Measurements from ENCODE around the gene S100A11. TPM values are rescaled to one million over a fixed set of nuclear protein-coding genes. Genes with fewer than 3 reads are reported as not detected.
A peak's percentile ranks its signal among the peaks of the same experiment; 100 is the strongest.

S100A11 gene
- total and polyA plus RNA-seq, 7 donors = 92.6 to 633 (median 156) TPM

DNA sequence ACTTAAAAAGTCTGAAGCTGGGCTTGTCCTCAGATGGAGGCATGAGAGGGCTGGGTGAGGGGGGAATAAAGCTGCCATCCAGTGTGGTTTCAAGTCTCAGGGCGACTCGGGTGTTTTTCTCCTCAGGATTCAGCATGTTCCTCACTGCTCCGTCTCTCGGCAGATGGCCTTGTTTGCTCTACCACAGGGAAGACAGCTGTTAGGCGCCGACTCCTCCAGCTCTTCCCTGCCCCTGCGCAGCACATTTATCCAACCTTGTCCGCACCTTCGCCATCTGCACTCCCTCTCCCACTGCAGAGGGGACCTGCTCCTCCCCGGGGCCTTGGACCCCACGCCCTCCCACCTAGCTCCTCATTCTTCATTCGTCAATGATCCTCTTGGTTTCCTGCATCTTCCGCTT, 16.6 kb upstream of the S100A11 start:
- no peak for DNase-seq
- WGBS, 2 donors = 50 to 74% methylated on average over 13 of the region's 13 CpGs
- peaks cover 0 to 6% (median 0%) of the 10 kb centered on the region in 3 donors for H3K27me3 ChIP-seq
- H3K4me1 ChIP-seq = peaks cover 0 to 6% (median 5%) of the 10 kb centered on the region in 4 donors
- no peaks in the 10 kb centered on the region for H3K9me3 ChIP-seq
- intact Hi-C loops (cut with DNase I) = no loop called here
- TF ChIP-seq, protein P1, sequence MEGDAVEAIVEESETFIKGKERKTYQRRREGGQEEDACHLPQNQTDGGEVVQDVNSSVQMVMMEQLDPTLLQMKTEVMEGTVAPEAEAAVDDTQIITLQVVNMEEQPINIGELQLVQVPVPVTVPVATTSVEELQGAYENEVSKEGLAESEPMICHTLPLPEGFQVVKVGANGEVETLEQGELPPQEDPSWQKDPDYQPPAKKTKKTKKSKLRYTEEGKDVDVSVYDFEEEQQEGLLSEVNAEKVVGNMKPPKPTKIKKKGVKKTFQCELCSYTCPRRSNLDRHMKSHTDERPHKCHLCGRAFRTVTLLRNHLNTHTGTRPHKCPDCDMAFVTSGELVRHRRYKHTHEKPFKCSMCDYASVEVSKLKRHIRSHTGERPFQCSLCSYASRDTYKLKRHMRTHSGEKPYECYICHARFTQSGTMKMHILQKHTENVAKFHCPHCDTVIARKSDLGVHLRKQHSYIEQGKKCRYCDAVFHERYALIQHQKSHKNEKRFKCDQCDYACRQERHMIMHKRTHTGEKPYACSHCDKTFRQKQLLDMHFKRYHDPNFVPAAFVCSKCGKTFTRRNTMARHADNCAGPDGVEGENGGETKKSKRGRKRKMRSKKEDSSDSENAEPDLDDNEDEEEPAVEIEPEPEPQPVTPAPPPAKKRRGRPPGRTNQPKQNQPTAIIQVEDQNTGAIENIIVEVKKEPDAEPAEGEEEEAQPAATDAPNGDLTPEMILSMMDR (IDR thresholded peaks at IDR 0.05) = no peak
- no peak for TF ChIP-seq POLR2A (IDR thresholded peaks at IDR 0.05)
- no peak for TF ChIP-seq POLR2AphosphoS5 (IDR thresholded peaks at IDR 0.05)
- TF ChIP-seq EP300 (IDR thresholded peaks at IDR 0.05) = no peak
- H3K36me3 ChIP-seq = no peaks in the 10 kb centered on the region
- H3K4me3 ChIP-seq = no peak overlapping the region
- no peak overlapping the region for H3K27ac ChIP-seq

DNA sequence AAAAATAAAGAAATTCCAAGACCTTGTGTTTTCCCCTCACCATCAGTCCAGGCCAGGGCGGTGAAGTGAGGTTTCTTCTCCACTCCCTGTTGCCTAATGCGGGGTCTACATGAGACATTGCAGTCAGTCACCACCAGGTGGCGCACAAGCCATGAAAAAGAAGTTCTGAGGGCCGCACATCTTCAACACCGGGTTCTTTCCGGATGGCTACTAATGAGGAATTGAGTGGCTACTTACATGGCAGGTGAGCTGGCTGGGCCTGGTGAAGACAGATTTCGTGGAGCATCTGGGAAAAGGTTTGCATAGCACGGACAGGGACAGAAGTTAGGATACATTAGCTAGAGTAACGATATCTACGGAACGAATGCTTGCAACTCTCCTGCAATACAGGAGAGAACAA, 15.8 kb upstream of the S100A11 start:
- Histone ChIP-seq H3K9me3 (no peaks in the 10 kb centered on the region), H3K4me1 (peaks cover 0 to 13% (median 12%) of the 10 kb centered on the region in 4 donors), H3K4me3 (no peak overlapping the region), H3K27ac (no peak overlapping the region), H3K27me3 (peaks cover 0 to 6% (median 0%) of the 10 kb centered on the region in 3 donors), H3K36me3 (no peaks in the 10 kb centered on the region)
- TF ChIP-seq, protein P1 (IDR thresholded peaks at IDR 0.05) = peak; percentile 77 to 95 (median 87)
- no peak for TF ChIP-seq POLR2AphosphoS5 (IDR thresholded peaks at IDR 0.05)
- peak; percentile 91 for DNase-seq
- 23 to 28% methylated on average over 11 of the region's 11 CpGs for WGBS, 2 donors
- intact Hi-C loops (cut with DNase I) = loop anchor here (1.0 kb wide), 2 partner anchors 133 to 406 kb away; no protein-coding TSS in a partner anchor

DNA sequence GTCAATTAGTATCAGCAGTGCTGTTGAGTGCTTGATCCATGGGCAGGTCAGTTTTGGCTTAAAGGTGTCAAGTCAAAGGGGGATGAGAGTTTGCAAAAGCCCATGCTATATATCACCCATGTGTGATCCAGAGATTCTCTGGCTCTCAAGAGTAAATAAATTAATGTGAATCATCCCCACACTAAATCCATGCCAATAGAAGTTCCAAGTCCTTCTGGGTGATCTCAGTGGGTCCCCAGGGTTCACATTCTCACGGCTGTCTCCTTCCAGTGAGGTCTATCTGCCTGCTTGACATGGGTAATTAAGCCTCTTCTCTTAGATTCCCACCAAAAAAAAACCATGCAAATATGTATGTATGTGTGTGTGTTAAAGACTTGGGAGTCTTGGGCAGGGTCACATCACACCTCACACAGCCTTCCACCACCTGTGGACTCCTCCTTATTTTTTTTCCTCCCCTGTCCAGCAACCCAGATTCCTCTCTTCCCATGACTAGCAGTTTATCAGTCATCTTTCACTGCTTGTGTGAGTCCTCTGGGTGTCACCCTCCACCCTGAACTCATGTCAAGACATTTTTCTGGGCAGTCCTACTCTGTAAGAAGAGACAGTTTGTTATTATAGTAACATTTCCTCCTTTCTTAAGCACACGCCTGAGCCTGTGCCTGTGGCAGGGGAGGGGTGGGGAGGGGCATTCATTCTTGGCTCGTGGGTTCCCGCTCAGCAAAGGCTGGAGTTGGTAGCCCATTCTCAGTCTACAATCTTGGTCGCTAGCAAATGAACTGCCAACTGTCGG, 14.3 kb upstream of the S100A11 start:
- 60 to 66% methylated on average over 6 of the region's 6 CpGs for WGBS, 2 donors
- Histone ChIP-seq H3K4me1 (peaks cover 0 to 23% (median 19%) of the 10 kb centered on the region in 4 donors), H3K9me3 (no peaks in the 10 kb centered on the region), H3K4me3 (no peak overlapping the region), H3K27ac (no peak overlapping the region), H3K27me3 (no peaks in the 10 kb centered on the region), H3K36me3 (no peaks in the 10 kb centered on the region)
- intact Hi-C loops (cut with DNase I) = no loop called here
- no peak for DNase-seq
- TF ChIP-seq POLR2A (IDR thresholded peaks at IDR 0.05) (no peak), EP300 (IDR thresholded peaks at IDR 0.05) (no peak), POLR2AphosphoS5 (IDR thresholded peaks at IDR 0.05) (no peak)
- TF ChIP-seq, protein P1 (IDR thresholded peaks at IDR 0.05) = no peak

DNA sequence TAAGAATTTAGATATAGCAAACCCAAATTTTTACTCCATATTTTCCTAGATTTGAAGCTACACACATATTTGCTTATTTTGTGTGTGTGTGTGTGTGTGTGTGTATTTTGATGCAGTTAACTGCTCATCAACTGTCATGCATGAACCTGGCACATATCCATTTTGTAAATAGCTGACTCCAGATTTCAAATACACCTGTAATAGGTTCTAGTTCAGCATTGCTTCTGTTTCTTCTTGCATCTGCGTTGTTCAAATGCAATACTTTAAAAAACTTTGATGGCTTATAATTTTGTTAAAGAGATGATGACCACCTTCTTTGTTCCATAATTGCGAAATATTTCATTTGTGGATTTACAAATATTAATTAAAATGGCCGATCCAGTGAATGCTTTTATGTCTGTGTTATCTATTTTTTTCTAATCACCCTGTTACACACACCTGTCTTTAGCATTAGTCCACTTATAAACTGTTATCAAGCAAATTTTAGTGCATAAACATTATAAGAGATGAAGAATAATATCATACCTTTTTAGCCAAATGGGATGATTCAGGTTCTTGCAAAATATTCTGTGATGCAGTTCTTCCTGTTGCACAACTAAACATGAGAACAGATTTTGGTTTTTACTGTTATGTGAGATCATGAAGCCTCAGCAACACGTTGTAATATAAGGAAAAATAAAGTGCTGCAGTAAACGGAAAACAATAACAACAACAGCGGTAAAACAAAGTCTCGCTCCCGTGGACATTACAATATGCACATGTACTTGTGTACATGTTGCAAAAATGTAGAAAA, 12.7 kb upstream of the S100A11 start:
- no peaks in the 10 kb centered on the region for H3K36me3 ChIP-seq
- WGBS, 2 donors = 77 to 83% methylated on average over 8 of the region's 8 CpGs
- H3K4me3 ChIP-seq = no peak overlapping the region
- H3K9me3 ChIP-seq = no peaks in the 10 kb centered on the region
- H3K27me3 ChIP-seq = no peaks in the 10 kb centered on the region
- peaks cover 0 to 23% (median 19%) of the 10 kb centered on the region in 4 donors for H3K4me1 ChIP-seq
- no peak for DNase-seq
- intact Hi-C loops (cut with DNase I) = loop anchor here (5.0 kb wide), 1 partner anchor 393 kb away; no protein-coding TSS in a partner anchor
- peak overlapping the region in 3 of 4 donors; percentile 91 to 95 (median 94) for H3K27ac ChIP-seq
- TF ChIP-seq POLR2A (IDR thresholded peaks at IDR 0.05) (no peak), POLR2AphosphoS5 (IDR thresholded peaks at IDR 0.05) (peak in 2 of 4 donors; percentile 33 to 69), EP300 (IDR thresholded peaks at IDR 0.05) (peak in 1 of 4 donors; percentile 17)

Data from sigmoid colon (tissue), 7 donors.